Left cardiac atrium (tissue), 4 donors: Measurements from ENCODE around the gene RAMAC. TPM values are rescaled to one million over a fixed set of nuclear protein-coding genes. Genes with fewer than 3 reads are reported as not detected.
"Not testable (repeated sequence)": the region's sequence is repeated elsewhere in the genome, so short reads cannot be mapped to it uniquely, and the experiment has no call there.

Experiments used
- ATAC-seq, 2 donors: fragments of 200-7000 bp; cut with Tn5 transposase; one replicate each; pipeline ENCODE4 v1.9.1; 2020; ENCODE audit warnings: mild to moderate bottlenecking in 2 of 2, moderate library complexity in 2 of 2
- DNase-seq: peaks from one replicate; pipeline ENCODE4 v3.0.0-alpha.2; 2020
- intact Hi-C, 2 donors: fragments of 100-400 bp; cut with DNase I; formaldehyde crosslinking; loops; one replicate each; pipeline versions ENCODE4 v1.14.1 to v1.15.1; 2022 to 2023
- long read RNA-seq: library from polyadenylated mRNA; unstranded; transcript quantifications from one replicate; pipeline ENCODE4 v2.0.0, GENCODE V29; 2021
- total RNA-seq, 2 donors: library from RNA; stranded (reverse); fragmentation: NEBNext Ultra II Directional; extraction: Animal tissue kit (Norgen Biotek cat#: 25700); gene quantifications; one replicate each; pipeline ENCODE4 v1.2.1, GENCODE V29; 2021
- donor health status: DM: no; HTN: yes; CAD: no.
- donor health status: DM: no; HTN: yes; CAD: no; lungs with severe emphysema.
- donor health status: DM: yes; HTN: yes; CAD: no.
- donor health status: Dilated cardiomyopathy.

RAMAC gene
- 10 to 100 TPM; 13.5 to 13.6 TPM for total RNA-seq
- long read RNA-seq, transcript RAMAC-201 (4 exons, 1,568 nt) = major isoform, 5 of 5 reads
- long read RNA-seq, partial matches to known transcripts = 0 of 5 reads
- long read RNA-seq, other reads (novel, unspliced or antisense) = 0 of 5 reads

- intact Hi-C loops = no loop called here
- DNase-seq (peak; percentile 94), ATAC-seq (peak; percentile 98)
Measured at GRCh38 chr15:82985688-82986441, at the start of gene RAMAC. Gene RAMAC, plus strand, starts transcription at chr15:82986210. Its CDS starts 2,809 bp downstream, at chr15:82989019.

- no peak for DNase-seq
- ATAC-seq = no peak
- intact Hi-C loops = no loop called here
Measured at GRCh38 chr15:82936966-82937711, 48.9 kb upstream of the RAMAC start.

- ATAC-seq = no peak
Measured at GRCh38 chr15:82937712-82938058, 48.3 kb upstream of the RAMAC start.

GRCh38 chr15:82939678-82940077 lies 46.3 kb upstream of the RAMAC start:
- intact Hi-C loops = not testable (repeated sequence)

More at GRCh38 chr15:82937712-82938058, 48.3 kb upstream of the RAMAC start:
- intact Hi-C loops = no loop called here
- no peak for DNase-seq

GRCh38 chr15:82942691-82943090 lies 43.3 kb upstream of the RAMAC start:
- intact Hi-C loops = no loop called here
- DNase-seq = no peak
- peak in 1 of 2 donors; percentile 63 for ATAC-seq

More at GRCh38 chr15:82939678-82940077, 46.3 kb upstream of the RAMAC start:
- DNase-seq, ATAC-seq: not testable (repeated sequence)

GRCh38 chr15:82943176-82943575 lies 42.8 kb upstream of the RAMAC start:
- no peak for ATAC-seq

GRCh38 chr15:82944056-82944455 lies 42.0 kb upstream of the RAMAC start:
- DNase-seq = no peak
- intact Hi-C loops = no loop called here
- ATAC-seq = no peak

More at GRCh38 chr15:82943176-82943575, 42.8 kb upstream of the RAMAC start:
- no peak for DNase-seq
- intact Hi-C loops = no loop called here

GRCh38 chr15:82944821-82945220 lies 41.2 kb upstream of the RAMAC start:
- intact Hi-C loops = no loop called here
- no peak for DNase-seq
- ATAC-seq = no peak

- DNase-seq (no peak), ATAC-seq (no peak)
- intact Hi-C loops = no loop called here
Measured at GRCh38 chr15:82945326-82945725, 40.7 kb upstream of the RAMAC start.

GRCh38 chr15:82946155-82946701 lies 39.8 kb upstream of the RAMAC start:
- no peak for DNase-seq
- intact Hi-C loops = no loop called here
- no peak for ATAC-seq

GRCh38 chr15:82950295-82950694 lies 35.7 kb upstream of the RAMAC start:
- ATAC-seq = no peak
- DNase-seq = no peak
- intact Hi-C loops = no loop called here

- intact Hi-C loops = no loop called here
- DNase-seq (no peak), ATAC-seq (no peak)
Measured at GRCh38 chr15:82950746-82951370, 35.2 kb upstream of the RAMAC start.

- no peak for DNase-seq
- intact Hi-C loops = no loop called here
- no peak for ATAC-seq
Measured at GRCh38 chr15:82951472-82952157, 34.4 kb upstream of the RAMAC start.

- ATAC-seq = peak; percentile 72 to 86
- DNase-seq = peak; percentile 25
- intact Hi-C loops = no loop called here
Measured at GRCh38 chr15:82952158-82953081, 33.6 kb upstream of the RAMAC start, which contains the start of gene HOMER2. Gene HOMER2, minus strand, starts transcription at chr15:82952720. Its CDS starts 185 bp downstream, at chr15:82952535.

GRCh38 chr15:82958638-82959037 lies 27.4 kb upstream of the RAMAC start:
- DNase-seq = no peak
- peak in 1 of 2 donors; percentile 61 for ATAC-seq
- intact Hi-C loops = no loop called here

- ATAC-seq (no peak), DNase-seq (no peak)
- intact Hi-C loops = no loop called here
Measured at GRCh38 chr15:82959423-82959822, 26.6 kb upstream of the RAMAC start.

- ATAC-seq (no peak), DNase-seq (no peak)
- intact Hi-C loops = no loop called here
Measured at GRCh38 chr15:82960766-82961165, 25.2 kb upstream of the RAMAC start.
